RWPE2 (cell line): ENCODE data around the gene GTPBP1.

Experiments
- ATAC-seq: fragments of 200-7000 bp; cut with Tn5 transposase; 3 replicates; pipeline ENCODE4 v1.9.1; 2021; ENCODE audit warnings: low read depth
- DNase-seq: peaks from one replicate; pipeline ENCODE4 v3.0.0-alpha.2; 2020; ENCODE audit warnings: low spot score
- H3K27ac ChIP-seq: fragments of 450-650 bp; 2 replicates; pipeline ENCODE4 v1.5.1; 2017; ENCODE audit warnings: mild to moderate bottlenecking; ENCODE audit not compliant: poor library complexity, severe bottlenecking
- H3K27me3 ChIP-seq: fragments of 250-450 bp; sonication (Bioruptor Pico); 2 replicates; pipeline ENCODE4 v1.5.1; 2021; ENCODE audit warnings: mild to moderate bottlenecking, moderate library complexity; ENCODE audit not compliant: insufficient read depth, poor library complexity, severe bottlenecking
- H3K36me3 ChIP-seq: fragments of 250-450 bp; sonication (Bioruptor Pico); 2 replicates; pipeline ENCODE4 v1.5.1; 2020; ENCODE audit warnings: low read depth, mild to moderate bottlenecking, moderate library complexity
- H3K4me1 ChIP-seq: fragments of 250-450 bp; sonication (Bioruptor Pico); 2 replicates; pipeline ENCODE4 v1.5.1; 2021; ENCODE audit warnings: mild to moderate bottlenecking, moderate library complexity; ENCODE audit not compliant: insufficient read depth, poor library complexity, severe bottlenecking
- H3K4me3 ChIP-seq: fragments of 250-450 bp; sonication (Bioruptor Pico); 2 replicates; pipeline ENCODE4 v1.5.1; 2021; ENCODE audit warnings: mild to moderate bottlenecking, moderate library complexity; ENCODE audit not compliant: severe bottlenecking
- H3K9me3 ChIP-seq: fragments of 250-450 bp; sonication (Bioruptor Pico); 2 replicates; pipeline ENCODE4 v1.5.1; 2021; ENCODE audit warnings: mild to moderate bottlenecking, moderate library complexity; ENCODE audit not compliant: severe bottlenecking
- CTCF ChIP-seq: fragments of 450-650 bp; IDR thresholded peaks from one replicate; pipeline ENCODE4 v1.5.1; 2017; ENCODE audit warnings: mild to moderate bottlenecking, moderate library complexity; ENCODE audit not compliant: poor library complexity, severe bottlenecking

Gene GTPBP1

GRCh38 chr22:38675833-38676232, 29.9 kb upstream of the GTPBP1 start:
- Histone ChIP-seq H3K4me3 (no peak overlapping the region), H3K36me3 (peaks cover 18% of the 10 kb centered on the region), H3K27me3 (no peaks in the 10 kb centered on the region), H3K27ac (no peak overlapping the region), H3K4me1 (peaks cover 4% of the 10 kb centered on the region), H3K9me3 (no peaks in the 10 kb centered on the region)
- ATAC-seq: no peak
- DNase-seq: no peak
- TF ChIP-seq CTCF: no peak

GRCh38 chr22:38681582-38682335, 24.0 kb upstream of the GTPBP1 start, which contains the start of gene TOMM22:
TSS of gene TOMM22 (plus strand) at chr22:38681957. CDS start at chr22:38681979, 22 bp downstream.
- peak within 1 kb of the TSS; percentile 55 for H3K4me3 ChIP-seq
- ATAC-seq: peak; percentile 98
- peaks cover 30% of the 10 kb centered on the region for H3K36me3 ChIP-seq
- peaks cover 7% of the 10 kb centered on the region for H3K4me1 ChIP-seq
- no peaks in the 10 kb centered on the region for H3K9me3 ChIP-seq
- H3K27me3 ChIP-seq: no peaks in the 10 kb centered on the region
- TF ChIP-seq CTCF: peak; percentile 97
- peak within 1 kb of the TSS; percentile 35 for H3K27ac ChIP-seq
- DNase-seq: peak; percentile 86

- DNase-seq: no peak
- ATAC-seq: no peak
- Histone ChIP-seq H3K36me3 (peaks cover 61% of the 10 kb centered on the region), H3K9me3 (no peaks in the 10 kb centered on the region), H3K4me3 (no peak overlapping the region), H3K27ac (no peak overlapping the region), H3K27me3 (no peaks in the 10 kb centered on the region), H3K4me1 (peaks cover 7% of the 10 kb centered on the region)
- TF ChIP-seq CTCF: no peak
Measured at GRCh38 chr22:38684895-38685294, 20.8 kb upstream of the GTPBP1 start.

GRCh38 chr22:38685761-38686160, 20.0 kb upstream of the GTPBP1 start:
- H3K27ac ChIP-seq: no peak overlapping the region
- H3K4me3 ChIP-seq: no peak overlapping the region
- ATAC-seq: no peak
- H3K27me3 ChIP-seq: no peaks in the 10 kb centered on the region
- no peak for TF ChIP-seq CTCF
- peaks cover 70% of the 10 kb centered on the region for H3K36me3 ChIP-seq
- H3K4me1 ChIP-seq: peaks cover 3% of the 10 kb centered on the region
- no peaks in the 10 kb centered on the region for H3K9me3 ChIP-seq
- no peak for DNase-seq

- ATAC-seq (no peak), DNase-seq (no peak)
- Histone ChIP-seq H3K4me3 (no peak overlapping the region), H3K4me1 (no peaks in the 10 kb centered on the region), H3K27ac (no peak overlapping the region), H3K9me3 (no peaks in the 10 kb centered on the region), H3K36me3 (peaks cover 85% of the 10 kb centered on the region), H3K27me3 (no peaks in the 10 kb centered on the region)
- no peak for TF ChIP-seq CTCF
Measured at GRCh38 chr22:38689651-38690050, 16.1 kb upstream of the GTPBP1 start.
